Gastrocnemius medialis (tissue), 4 donors: ENCODE measurements around the gene GRM5. TPM values are rescaled to one million over a fixed set of nuclear protein-coding genes. Genes with fewer than 3 reads are reported as not detected.

ENCODE experiments used
- ATAC-seq, 2 donors: fragments of 150-250 bp; one replicate each; pipeline ENCODE4 v1.9.1; 2016
- DNase-seq, 2 donors: peaks; one replicate each; pipeline ENCODE4 v3.0.0-alpha.2; 2019
- H3K27ac ChIP-seq, 4 donors: fragments of 200-600 bp; sonication (generic); 1 replicate in 1 of 4; 2 replicates in 3 of 4; pipeline ENCODE4 v1.5.1; 2016 to 2018; ENCODE audit warnings: mild to moderate bottlenecking in 2 of 4, moderate library complexity in 1 of 4
- H3K27me3 ChIP-seq, 3 donors: fragments of 200-600 bp; sonication (generic) in 2 of 3; 1 replicate in 1 of 3; 2 replicates in 2 of 3; pipeline versions ENCODE4 v1.5.1 to v1.6.0; 2016 to 2019; ENCODE audit warnings: mild to moderate bottlenecking in 1 of 3, moderate library complexity in 1 of 3
- H3K36me3 ChIP-seq, 2 donors: fragments of 200-600 bp; sonication (generic) in 1 of 2; one replicate each; pipeline ENCODE4 v1.5.1; 2017 to 2018
- H3K4me1 ChIP-seq, 2 donors: fragments of 200-600 bp; sonication (generic) in 1 of 2; one replicate each; pipeline ENCODE4 v1.5.1; 2016 to 2017; ENCODE audit warnings: mild to moderate bottlenecking in 2 of 2
- H3K4me3 ChIP-seq, 4 donors: fragments of 200-600 bp; sonication (generic) in 3 of 4; 1 replicate in 1 of 4; 2 replicates in 3 of 4; pipeline ENCODE4 v1.5.1; 2016 to 2019; ENCODE audit warnings: mild to moderate bottlenecking in 2 of 4
- H3K9me3 ChIP-seq, 3 donors: fragments of 200-600 bp; sonication (generic) in 2 of 3; 1 replicate in 1 of 3; 2 replicates in 2 of 3; pipeline ENCODE4 v1.5.1; 2016 to 2019
- POLR2A ChIP-seq, 2 donors: fragments of 450-650 bp; IDR thresholded peaks; one replicate each; pipeline ENCODE4 v1.6.1; 2017; ENCODE audit warnings: antibody characterized with exemption in 2 of 2, mild to moderate bottlenecking in 2 of 2, moderate library complexity in 2 of 2
- in situ Hi-C, 4 donors: fragments of 200-750 bp; cut with MboI; loops; one replicate each; pipeline versions ENCODE4 v1.15.0 to v1.8.0; 2017; ENCODE audit warnings: low sequenced_read_pairs in 4 of 4
- intact Hi-C: fragments of 100-400 bp; cut with DNase I; formaldehyde crosslinking; loops from one replicate; pipeline ENCODE4 v1.15.1; 2023; ENCODE audit warnings: low total_unique reads
- total RNA-seq, 4 donors: library from RNA; depleted of rRNA; stranded (reverse); fragments of >200 nt; gene quantifications; one replicate each; pipeline versions ENCODE4 v1.1.0 to v1.2.3, GENCODE V29; 2016
- TF ChIP-seq, protein P1 (sequence below), 5 experiments: fragments of 450-650 bp in 3 of 5; fragments of 200-600 bp in 2 of 5; sonication (generic) in 2 of 5; IDR thresholded peaks in 4 of 5; conservative IDR thresholded peaks in 1 of 5; 1 replicate in 4 of 5; 2 replicates in 1 of 5; pipeline ENCODE4 v1.5.1; 2016 to 2019; ENCODE audit warnings: antibody characterized with exemption in 5 of 5, mild to moderate bottlenecking in 3 of 5, moderate library complexity in 3 of 5

The GRM5 gene
- total RNA-seq, 4 donors from 2014 or later = not detected

- Histone ChIP-seq H3K27ac (no peak overlapping the region), H3K4me3 (no peak overlapping the region), H3K36me3 (no peaks in the 10 kb centered on the region), H3K9me3 (no peaks in the 10 kb centered on the region), H3K27me3 (no peaks in the 10 kb centered on the region), H3K4me1 (no peaks in the 10 kb centered on the region)
- TF ChIP-seq, protein P1, sequence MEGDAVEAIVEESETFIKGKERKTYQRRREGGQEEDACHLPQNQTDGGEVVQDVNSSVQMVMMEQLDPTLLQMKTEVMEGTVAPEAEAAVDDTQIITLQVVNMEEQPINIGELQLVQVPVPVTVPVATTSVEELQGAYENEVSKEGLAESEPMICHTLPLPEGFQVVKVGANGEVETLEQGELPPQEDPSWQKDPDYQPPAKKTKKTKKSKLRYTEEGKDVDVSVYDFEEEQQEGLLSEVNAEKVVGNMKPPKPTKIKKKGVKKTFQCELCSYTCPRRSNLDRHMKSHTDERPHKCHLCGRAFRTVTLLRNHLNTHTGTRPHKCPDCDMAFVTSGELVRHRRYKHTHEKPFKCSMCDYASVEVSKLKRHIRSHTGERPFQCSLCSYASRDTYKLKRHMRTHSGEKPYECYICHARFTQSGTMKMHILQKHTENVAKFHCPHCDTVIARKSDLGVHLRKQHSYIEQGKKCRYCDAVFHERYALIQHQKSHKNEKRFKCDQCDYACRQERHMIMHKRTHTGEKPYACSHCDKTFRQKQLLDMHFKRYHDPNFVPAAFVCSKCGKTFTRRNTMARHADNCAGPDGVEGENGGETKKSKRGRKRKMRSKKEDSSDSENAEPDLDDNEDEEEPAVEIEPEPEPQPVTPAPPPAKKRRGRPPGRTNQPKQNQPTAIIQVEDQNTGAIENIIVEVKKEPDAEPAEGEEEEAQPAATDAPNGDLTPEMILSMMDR (IDR thresholded peaks at IDR 0.05 in 4 of 5, conservative IDR thresholded peaks at IDR 0.05 in 1 of 5) = no peak
- TF ChIP-seq POLR2A (IDR thresholded peaks at IDR 0.05) = no peak
- ATAC-seq (no peak), DNase-seq (no peak)
- intact Hi-C loops = no loop called here
- in situ Hi-C loops = no loop called here
These were observed 486.3 kb downstream of the GRM5 start for GRCh38 chr11:88579466-88579865.

- no peaks in the 10 kb centered on the region for H3K9me3 ChIP-seq
- intact Hi-C loops = no loop called here
- no peaks in the 10 kb centered on the region for H3K4me1 ChIP-seq
- no peak for DNase-seq
- ATAC-seq = no peak
- no peak overlapping the region for H3K4me3 ChIP-seq
- no peaks in the 10 kb centered on the region for H3K27me3 ChIP-seq
- H3K27ac ChIP-seq = no peak overlapping the region
- no peak for TF ChIP-seq POLR2A (IDR thresholded peaks at IDR 0.05)
- TF ChIP-seq, protein P1 (IDR thresholded peaks at IDR 0.05 in 4 of 5, conservative IDR thresholded peaks at IDR 0.05 in 1 of 5) = no peak
- no peaks in the 10 kb centered on the region for H3K36me3 ChIP-seq
- in situ Hi-C loops = no loop called here
These were observed 489.0 kb downstream of the GRM5 start for GRCh38 chr11:88576741-88577140.

DNA sequence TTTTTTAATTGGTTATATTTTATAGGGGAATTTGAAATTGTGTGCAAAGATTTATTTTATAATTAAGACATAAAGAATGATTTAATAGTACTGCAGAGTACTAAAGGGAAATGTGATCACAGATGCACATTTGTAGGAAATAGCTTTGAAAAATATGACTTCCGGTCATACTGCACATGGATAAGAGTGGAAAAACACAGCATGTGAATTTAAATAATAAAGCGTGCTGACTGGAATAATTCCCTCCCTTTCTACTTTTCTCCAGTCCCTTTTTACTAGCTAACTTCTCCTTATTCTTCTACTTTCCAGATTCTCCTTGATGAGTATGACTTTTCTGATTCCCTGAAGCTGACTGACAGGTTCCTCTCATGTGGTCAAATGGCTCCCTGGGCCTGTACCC, 489.9 kb downstream of the GRM5 start:
- TF ChIP-seq, protein P1 (IDR thresholded peaks at IDR 0.05 in 4 of 5, conservative IDR thresholded peaks at IDR 0.05 in 1 of 5) = no peak
- H3K27me3 ChIP-seq = no peaks in the 10 kb centered on the region
- intact Hi-C loops = no loop called here
- in situ Hi-C loops = no loop called here
- H3K4me1 ChIP-seq = no peaks in the 10 kb centered on the region
- ATAC-seq (no peak), DNase-seq (no peak)
- H3K4me3 ChIP-seq = no peak overlapping the region
- H3K9me3 ChIP-seq = no peaks in the 10 kb centered on the region
- H3K36me3 ChIP-seq = no peaks in the 10 kb centered on the region
- no peak overlapping the region for H3K27ac ChIP-seq

DNA sequence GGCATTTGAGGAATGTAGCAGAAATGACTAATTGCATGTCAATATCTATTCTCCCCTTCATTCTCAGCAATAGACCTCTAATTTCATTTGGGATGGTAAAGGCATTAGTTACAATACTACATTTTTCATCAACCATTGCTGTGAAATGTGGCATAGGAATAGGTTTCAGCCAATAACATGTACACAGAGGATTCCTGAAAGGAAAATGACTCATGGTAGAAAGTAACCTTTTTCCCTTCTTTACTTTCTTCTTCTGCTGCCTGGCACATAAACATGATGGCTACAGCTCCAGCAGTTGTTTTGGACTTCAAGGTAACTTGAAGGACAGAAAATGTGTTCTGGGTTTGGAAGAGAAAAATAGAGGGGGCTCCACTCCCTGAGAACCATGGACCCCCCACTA, 496.4 kb downstream of the GRM5 start:
- H3K4me1 ChIP-seq = no peaks in the 10 kb centered on the region
- intact Hi-C loops (no loop called here), in situ Hi-C loops (no loop called here)
- H3K4me3 ChIP-seq = no peak overlapping the region
- H3K36me3 ChIP-seq = no peaks in the 10 kb centered on the region
- DNase-seq (no peak), ATAC-seq (no peak)
- H3K27me3 ChIP-seq = no peaks in the 10 kb centered on the region
- no peak overlapping the region for H3K27ac ChIP-seq
- H3K9me3 ChIP-seq = no peaks in the 10 kb centered on the region
- TF ChIP-seq POLR2A (IDR thresholded peaks at IDR 0.05) = no peak
- TF ChIP-seq, protein P1 (IDR thresholded peaks at IDR 0.05 in 4 of 5, conservative IDR thresholded peaks at IDR 0.05 in 1 of 5) = no peak

DNA sequence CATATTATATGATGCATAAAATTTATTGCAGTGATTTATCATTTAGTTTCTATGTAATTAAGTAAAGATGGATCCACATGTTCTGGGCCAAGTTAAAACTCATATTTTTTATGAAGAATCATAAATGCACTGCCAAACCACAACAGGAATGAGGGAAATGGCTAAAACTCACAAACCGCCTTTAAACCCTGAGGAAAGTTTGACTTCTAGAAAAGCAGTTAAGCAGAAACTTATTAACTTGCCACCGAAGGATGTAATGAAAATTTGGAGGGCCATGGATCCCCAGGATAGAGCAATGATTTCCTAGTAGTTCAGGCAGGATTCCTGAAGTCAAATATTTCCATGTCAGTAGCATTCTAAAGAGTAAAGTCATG, 510.0 kb downstream of the GRM5 start:
- DNase-seq (no peak), ATAC-seq (no peak)
- H3K4me3 ChIP-seq = no peak overlapping the region
- in situ Hi-C loops (no loop called here), intact Hi-C loops (no loop called here)
- no peaks in the 10 kb centered on the region for H3K27me3 ChIP-seq
- H3K36me3 ChIP-seq = no peaks in the 10 kb centered on the region
- TF ChIP-seq, protein P1 (IDR thresholded peaks at IDR 0.05 in 4 of 5, conservative IDR thresholded peaks at IDR 0.05 in 1 of 5) = no peak
- TF ChIP-seq POLR2A (IDR thresholded peaks at IDR 0.05) = no peak
- H3K4me1 ChIP-seq = no peaks in the 10 kb centered on the region
- H3K27ac ChIP-seq = no peak overlapping the region
- no peaks in the 10 kb centered on the region for H3K9me3 ChIP-seq
